H1 (cell line): ENCODE data around the gene SSNA1. TPM values are rescaled to one million over a fixed set of nuclear protein-coding genes. Genes with fewer than 3 reads are reported as not detected.

ENCODE experiments used
- CTCF ChIA-PET: fragments of 300-600 bp; sonication (Branson Sonifier 250); formaldehyde crosslinking; loops from one replicate; lab custom pipeline; 2021; ENCODE audit not compliant: partially characterized antibody; lab: Charles Lee
- POLR2A ChIA-PET: fragments of 300-600 bp; sonication (Branson Sonifier 250); formaldehyde crosslinking; loops from one replicate; lab custom pipeline; 2021; ENCODE audit warnings: inconsistent platforms; ENCODE audit not compliant: partially characterized antibody; lab: Charles Lee
- DNase-seq, 2 experiments: peaks; one replicate each; pipeline versions ENCODE4 v3.0.0 to v3.0.0-alpha.2; 2010 to 2022; ENCODE audit warnings: low spot score in 2 of 2, low read depth in 1 of 2, mixed read lengths in 1 of 2
- FAIRE-seq: peaks from 2 replicates; lab custom pipeline; 2011; peaks lifted over from hg19 to GRCh38; lab: Jason Lieb, UNC
- H2AFZ ChIP-seq: 2 replicates; pipeline ENCODE4 v1.8.1; 2012; ENCODE audit warnings: low read length, inconsistent platforms
- H2AK5ac ChIP-seq: 2 replicates; pipeline ENCODE4 v1.6.1; 2013; ENCODE audit warnings: low read depth, low read length
- H2BK120ac ChIP-seq: replicated peaks from 2 replicates; pipeline ENCODE3; 2013; ENCODE audit warnings: low read depth, low read length, inconsistent platforms
- H2BK12ac ChIP-seq: 2 replicates; pipeline ENCODE4 v1.6.1; 2013; ENCODE audit warnings: low read depth, low read length
- H2BK15ac ChIP-seq: 2 replicates; pipeline ENCODE4 v1.6.1; 2013; ENCODE audit warnings: low read length
- H2BK20ac ChIP-seq: 2 replicates; pipeline ENCODE4 v1.6.1; 2013; ENCODE audit warnings: low read length
- H2BK5ac ChIP-seq: 2 replicates; pipeline ENCODE4 v1.6.1; 2013; ENCODE audit warnings: low read depth, low read length
- H3K14ac ChIP-seq: 2 replicates; pipeline ENCODE4 v1.6.1; 2013; ENCODE audit warnings: inconsistent platforms; ENCODE audit not compliant: insufficient read length
- H3K18ac ChIP-seq: 2 replicates; pipeline ENCODE4 v1.6.1; 2013; ENCODE audit warnings: low read length; ENCODE audit errors: extremely low read depth
- H3K23ac ChIP-seq: 2 replicates; pipeline ENCODE4 v1.6.1; 2013; ENCODE audit warnings: inconsistent platforms; ENCODE audit not compliant: insufficient read length
- H3K23me2 ChIP-seq: 2 replicates; pipeline ENCODE4 v1.6.1; 2013; ENCODE audit warnings: low read depth, low read length
- H3K27ac ChIP-seq: 2 replicates; pipeline ENCODE4 v1.6.1; 2011; ENCODE audit warnings: low read depth, low read length, inconsistent platforms
- H3K27me3 ChIP-seq, 4 experiments: replicated peaks in 1 of 4; 1 replicate in 1 of 4; 2 replicates in 3 of 4; pipeline versions ENCODE4 v1.6.1 to v1.8.1; 2011 to 2013; ENCODE audit warnings: low read length in 3 of 4, mild to moderate bottlenecking in 3 of 4, inconsistent platforms in 2 of 4, mixed read lengths in 2 of 4, moderate library complexity in 1 of 4; ENCODE audit not compliant: control insufficient read depth in 3 of 4, insufficient read depth in 3 of 4; ENCODE audit errors: extremely low read depth in 1 of 4
- H3K36me3 ChIP-seq, 4 experiments: 2 replicates each; pipeline versions ENCODE4 v1.6.1 to v1.8.1; 2011 to 2013; ENCODE audit warnings: mild to moderate bottlenecking in 4 of 4, low read length in 3 of 4, moderate library complexity in 2 of 4, control low read depth in 1 of 4, inconsistent platforms in 1 of 4; ENCODE audit not compliant: insufficient read depth in 4 of 4, control insufficient read depth in 2 of 4
- H3K4ac ChIP-seq: replicated peaks from 2 replicates; pipeline ENCODE3; 2013; ENCODE audit warnings: low read length, low read depth, mixed read lengths, inconsistent platforms; ENCODE audit not compliant: insufficient read length
- H3K4me1 ChIP-seq, 4 experiments: replicated peaks in 1 of 4; 1 replicate in 1 of 4; 2 replicates in 3 of 4; pipeline versions ENCODE4 v1.6.1 to v1.8.1; 2011 to 2013; ENCODE audit warnings: low read length in 3 of 4, inconsistent platforms in 2 of 4, mixed read lengths in 1 of 4; ENCODE audit not compliant: insufficient read depth in 4 of 4, control insufficient read depth in 3 of 4
- H3K4me2 ChIP-seq, 2 experiments: 2 replicates each; pipeline versions ENCODE4 v1.6.1 to v1.8.1; 2011 to 2013; ENCODE audit warnings: low read depth in 2 of 2, low read length in 2 of 2, control low read depth in 1 of 2, inconsistent platforms in 1 of 2, mild to moderate bottlenecking in 1 of 2; ENCODE audit not compliant: insufficient read depth in 1 of 2
- H3K4me3 ChIP-seq, 4 experiments: fragments of 200-600, 300-600 bp in 1 of 4; sonication (generic), shearing (Covaris generic), sonication (Bioruptor Twin) in 1 of 4; 2 replicates each; pipeline versions ENCODE4 v1.5.1 to v1.8.1; 2011 to 2016; ENCODE audit warnings: low read length in 4 of 4, low read depth in 3 of 4, control low read depth in 2 of 4, inconsistent platforms in 2 of 4, mild to moderate bottlenecking in 2 of 4, mixed read lengths in 1 of 4, moderate library complexity in 1 of 4; ENCODE audit not compliant: insufficient read depth in 2 of 4; ENCODE audit errors: extremely low read depth in 1 of 4
- H3K56ac ChIP-seq: replicated peaks from 2 replicates; pipeline ENCODE3; 2013; ENCODE audit warnings: low read depth, mild to moderate bottlenecking, mixed read lengths, low read length, inconsistent platforms; ENCODE audit not compliant: insufficient read length
- H3K79me1 ChIP-seq: 2 replicates; pipeline ENCODE4 v1.6.1; 2013; ENCODE audit warnings: low read depth, low read length, control low read depth
- H3K79me2 ChIP-seq, 2 experiments: 2 replicates each; pipeline versions ENCODE4 v1.6.1 to v1.8.1; 2012 to 2013; ENCODE audit warnings: low read length in 2 of 2, mild to moderate bottlenecking in 2 of 2, inconsistent platforms in 1 of 2; ENCODE audit not compliant: insufficient read depth in 2 of 2, control insufficient read depth in 1 of 2
- H3K9ac ChIP-seq, 4 experiments: replicated peaks in 1 of 4; 1 replicate in 1 of 4; 2 replicates in 3 of 4; pipeline versions ENCODE4 v1.6.1 to v1.8.1; 2011 to 2013; ENCODE audit warnings: low read depth in 3 of 4, low read length in 3 of 4, control low read depth in 2 of 4, mild to moderate bottlenecking in 2 of 4, moderate library complexity in 2 of 4, inconsistent platforms in 1 of 4; ENCODE audit errors: extremely low read depth in 1 of 4
- H3K9me3 ChIP-seq, 2 experiments: 2 replicates each; pipeline versions ENCODE4 v1.6.1 to v1.8.1; 2012 to 2013; ENCODE audit warnings: mild to moderate bottlenecking in 2 of 2, moderate library complexity in 2 of 2, control low read depth in 1 of 2, inconsistent platforms in 1 of 2, low read depth in 1 of 2, low read length in 1 of 2, mixed read lengths in 1 of 2; ENCODE audit not compliant: insufficient read depth in 2 of 2
- H4K20me1 ChIP-seq, 2 experiments: replicated peaks in 1 of 2; 2 replicates each; pipeline versions ENCODE3 to v1.8.1; 2011 to 2013; ENCODE audit warnings: inconsistent platforms in 2 of 2, low read length in 2 of 2, mild to moderate bottlenecking in 1 of 2; ENCODE audit not compliant: insufficient read depth in 2 of 2, control insufficient read depth in 1 of 2
- H4K5ac ChIP-seq: 2 replicates; pipeline ENCODE4 v1.6.1; 2013; ENCODE audit warnings: low read length, low read depth, mixed read lengths, inconsistent platforms; ENCODE audit not compliant: insufficient read length
- H4K8ac ChIP-seq: 2 replicates; pipeline ENCODE4 v1.8.0; 2013; ENCODE audit warnings: mild to moderate bottlenecking, moderate library complexity, low read length, inconsistent platforms; ENCODE audit not compliant: insufficient read depth; ENCODE audit errors: extremely low read depth
- H4K91ac ChIP-seq: replicated peaks from 2 replicates; pipeline ENCODE3; 2013; ENCODE audit warnings: low read length, mixed read lengths, inconsistent platforms; ENCODE audit not compliant: insufficient read length
- ATF2 ChIP-seq: IDR thresholded peaks from 2 replicates; pipeline ENCODE4 v1.6.1; 2012; ENCODE audit warnings: low read length, inconsistent platforms
- CEBPB ChIP-seq: IDR thresholded peaks from 2 replicates; pipeline ENCODE4 v1.6.1; 2012; ENCODE audit warnings: low read depth, low read length
- FOSL1 ChIP-seq: IDR thresholded peaks from 2 replicates; pipeline ENCODE4 v1.6.1; 2011; ENCODE audit warnings: mild to moderate bottlenecking, low read depth, low read length, moderate library complexity; ENCODE audit not compliant: insufficient read depth
- MAFK ChIP-seq: IDR thresholded peaks from 2 replicates; pipeline ENCODE4 v1.6.1; 2012; ENCODE audit warnings: low read depth, mild to moderate bottlenecking, improper control_type of control experiment, low read length
- POLR2A ChIP-seq, 2 experiments: IDR thresholded peaks; 1 replicate in 1 of 2; 2 replicates in 1 of 2; pipeline ENCODE4 v1.6.1; 2011; ENCODE audit warnings: low read depth in 2 of 2, low read length in 2 of 2, mild to moderate bottlenecking in 2 of 2; ENCODE audit errors: control extremely low read depth in 1 of 2
- POU5F1 ChIP-seq: IDR thresholded peaks from 2 replicates; pipeline ENCODE4 v1.6.1; 2011; ENCODE audit warnings: low read depth, mild to moderate bottlenecking, low read length, moderate library complexity
- RNF2 ChIP-seq: fragments of 200-900, 300-1000 bp; sonication (generic); IDR thresholded peaks from 2 replicates; pipeline ENCODE4 v1.7.1; 2016; ENCODE audit warnings: borderline replicate concordance, low read depth, mild to moderate bottlenecking, antibody characterized with exemption, low read length; ENCODE audit not compliant: poor library complexity, severe bottlenecking; ENCODE audit errors: missing control alignments
- SIRT6 ChIP-seq: IDR thresholded peaks from one replicate; pipeline ENCODE4 v1.7.1; 2012; ENCODE audit warnings: low read length, inconsistent platforms
- SP2 ChIP-seq: IDR thresholded peaks from 2 replicates; pipeline ENCODE4 v1.6.1; 2012; ENCODE audit warnings: mild to moderate bottlenecking, low read length, inconsistent platforms
- WGBS, 2 experiments: shearing (Covaris generic) in 1 of 2; methylation state at CpG; one replicate each; pipeline versions ENCODE4 v1.1.6 to v1.1.7; 2013 to 2015; ENCODE audit warnings: low lambda C conversion rate in 2 of 2, mixed read lengths in 2 of 2, inconsistent platforms in 1 of 2, low coverage in 1 of 2, missing lambda C conversion rate in 1 of 2; ENCODE audit not compliant: insufficient replicate concordance in 2 of 2, insufficient coverage in 1 of 2, insufficient read length in 1 of 2; ENCODE audit errors: extremely low coverage in 1 of 2, missing lambda C conversion rate in 1 of 2; 5-methylcytosine and 5-hydroxymethylcytosine counted together
- polyA plus RNA-seq, 7 experiments: library from polyadenylated mRNA; depleted of rRNA in 3 of 7; stranded (reverse) in 5 of 7; unstranded in 2 of 7; fragments of >200 nt in 5 of 7; fragments of 200-250 nt in 2 of 7; gene quantifications; 1 replicate in 5 of 7; 2 replicates in 1 of 7; 4 replicates in 1 of 7; pipeline versions ENCODE4 v1.2.1 to v1.2.3, GENCODE V29; 2011 to 2013; ENCODE audit warnings: missing spikeins in 2 of 7, mixed read lengths in 2 of 7
- total RNA-seq: library from RNA; stranded (reverse); fragmentation: NEBNext Ultra II Directional; extraction: Animal tissue kit (Norgen Biotek cat#: 25700); gene quantifications from 2 replicates; pipeline ENCODE4 v1.2.1, GENCODE V29; 2021

Gene SSNA1
- total and polyA plus RNA-seq, 2 of the 8 experiments (the other 6 are each of a cell fraction or from before 2014, with no cell fraction given) = 87.3 to 157 TPM

GRCh38 chr9:137164370-137165249 is 23.9 kb upstream of the SSNA1 start:
- ChIA-PET POLR2A (interaction anchor here (2.9 kb wide), 1 partner anchor 35 kb away, joined by 12 read pairs; no protein-coding TSS in a partner anchor), CTCF (interaction anchor here (1.0 to 4.0 kb wide), 4 partner anchors 11 to 101 kb away, joined by 3 to 16 read pairs (median 6); partner anchors contain the start of gene CYSRT1)
- Histone ChIP-seq H2BK5ac (no peak overlapping the region), H3K9me3 (no peaks in the 10 kb centered on the region), H3K79me1 (no peaks in the 10 kb centered on the region; the same call in 1 of the 2 replicates), H4K20me1 (peaks cover 0 to 15% of the 10 kb centered on the region in 2 experiments), H3K14ac (no peak overlapping the region), H2BK20ac (no peak overlapping the region), H2AK5ac (no peak overlapping the region), H2BK15ac (no peak overlapping the region), H3K23me2 (peaks cover 19% of the 10 kb centered on the region; the same call in 1 of the 2 replicates), H3K36me3 (no peaks in the 10 kb centered on the region; a peak in 1 of 8 replicates), H4K8ac (no peak overlapping the region), H3K4me2 (no peak overlapping the region), H3K56ac (no peak overlapping the region), H4K91ac (no peak overlapping the region), H3K18ac (no peak overlapping the region; the same call in 1 of the 2 replicates), H3K4me1 (peaks cover 0 to 16% (median 13%) of the 10 kb centered on the region in 4 experiments; a peak in 6 of 7 replicates), H3K9ac (no peak overlapping the region), H3K23ac (no peak overlapping the region), H2AFZ (no peak overlapping the region), H3K4me3 (no peak overlapping the region), H4K5ac (no peak overlapping the region), H3K4ac (no peak overlapping the region), H2BK12ac (no peak overlapping the region), H3K79me2 (no peaks in the 10 kb centered on the region), H3K27ac (no peak overlapping the region), H3K27me3 (peaks cover 63 to 98% (median 87%) of the 10 kb centered on the region in 4 experiments), H2BK120ac (no peak overlapping the region)
- WGBS, 2 experiments = 94% methylated on average over 29 of the region's 34 CpGs; no CpG with 5 or more reads in 1 of the 2 experiments
- DNase-seq = no peak
- no peak for FAIRE-seq
- TF ChIP-seq SP2 (no peak), SIRT6 (no peak), MAFK (no peak), CEBPB (no peak), ATF2 (no peak), RNF2 (no peak), POLR2A (IDR thresholded peaks at IDR 0.05; ENCODE audit: control extremely low read depth in 1 of 2, low read depth in 2 of 2, low read length in 2 of 2) (no peak), POU5F1 (no peak), FOSL1 (no peak)
